SKM-1 treated with dmso at 0.1 percent for 144 hours (cell line): ENCODE data around the gene ABHD6.
"Not testable (repeated sequence)": the region's sequence is repeated elsewhere in the genome, so short reads cannot be mapped to it uniquely, and the experiment has no call there.

Experiments
- DNase-seq: peaks from one replicate; lab custom pipeline; 2025; ENCODE audit not compliant: unreplicated experiment; lab: John Stamatoyannopoulos, UW

Gene ABHD6

GRCh38 chr3:58273362-58273761 lies 35.8 kb downstream of the ABHD6 start:
- not testable (repeated sequence) for DNase-seq

- no peak for DNase-seq
These were observed 36.5 kb downstream of the ABHD6 start for GRCh38 chr3:58274027-58274614.

GRCh38 chr3:58281069-58281468 lies 43.5 kb downstream of the ABHD6 start:
- no peak for DNase-seq

- DNase-seq, result no peak
These were observed 47.7 kb downstream of the ABHD6 start for GRCh38 chr3:58285334-58285733.

- no peak for DNase-seq
These were observed 49.8 kb downstream of the ABHD6 start for GRCh38 chr3:58287354-58287753.

GRCh38 chr3:58288011-58288728 lies 50.6 kb downstream of the ABHD6 start:
- DNase-seq, result no peak

GRCh38 chr3:58288964-58289613 lies 51.5 kb downstream of the ABHD6 start:
- not testable (repeated sequence) for DNase-seq

- not testable (repeated sequence) for DNase-seq
These were observed 52.9 kb downstream of the ABHD6 start for GRCh38 chr3:58290446-58290845.

GRCh38 chr3:58291671-58292338 lies 54.2 kb downstream of the ABHD6 start:
- no peak for DNase-seq

GRCh38 chr3:58292866-58293265 lies 55.3 kb downstream of the ABHD6 start:
- no peak for DNase-seq

GRCh38 chr3:58293516-58293915 lies 55.9 kb downstream of the ABHD6 start:
- DNase-seq, result no peak

- DNase-seq, result no peak
These were observed 58.7 kb downstream of the ABHD6 start for GRCh38 chr3:58296269-58296668.

GRCh38 chr3:58296843-58297242 lies 59.3 kb downstream of the ABHD6 start:
- no peak for DNase-seq

- no peak for DNase-seq
These were observed 60.6 kb downstream of the ABHD6 start for GRCh38 chr3:58298190-58298589.

GRCh38 chr3:58299075-58299474 lies 61.5 kb downstream of the ABHD6 start:
- DNase-seq, result no peak

- DNase-seq, result no peak
These were observed 62.4 kb downstream of the ABHD6 start for GRCh38 chr3:58299839-58300516.

- DNase-seq, result peak; percentile 94
These were observed 68.5 kb downstream of the ABHD6 start, which contains the start of the genes HTD2 and RPP14 for GRCh38 chr3:58305882-58306711. HTD2 (plus strand) TSS chr3:58306520; CDS start chr3:58317614, 11,094 bp downstream. RPP14 (plus strand) TSS chr3:58306245; CDS start chr3:58310330, 4,085 bp downstream.

- DNase-seq, result peak; percentile 30
These were observed 70.1 kb downstream of the ABHD6 start for GRCh38 chr3:58307639-58308215.

GRCh38 chr3:58308728-58309127 lies 71.1 kb downstream of the ABHD6 start:
- DNase-seq, result no peak

GRCh38 chr3:58317811-58318210 lies 80.2 kb downstream of the ABHD6 start:
- DNase-seq, result no peak
